Hematopoietic multipotent progenitor cell treated with erythropoietin and hydrocortisone succinate and interleukin-3 and kit ligand, for 15 days (in vitro differentiated cells): ENCODE measurements around the gene POC5.

ENCODE experiments used
- DNase-seq: peaks from one replicate; pipeline ENCODE4 v3.0.0-alpha.2; 2015; ENCODE audit warnings: low spot score

POC5 gene

DNA sequence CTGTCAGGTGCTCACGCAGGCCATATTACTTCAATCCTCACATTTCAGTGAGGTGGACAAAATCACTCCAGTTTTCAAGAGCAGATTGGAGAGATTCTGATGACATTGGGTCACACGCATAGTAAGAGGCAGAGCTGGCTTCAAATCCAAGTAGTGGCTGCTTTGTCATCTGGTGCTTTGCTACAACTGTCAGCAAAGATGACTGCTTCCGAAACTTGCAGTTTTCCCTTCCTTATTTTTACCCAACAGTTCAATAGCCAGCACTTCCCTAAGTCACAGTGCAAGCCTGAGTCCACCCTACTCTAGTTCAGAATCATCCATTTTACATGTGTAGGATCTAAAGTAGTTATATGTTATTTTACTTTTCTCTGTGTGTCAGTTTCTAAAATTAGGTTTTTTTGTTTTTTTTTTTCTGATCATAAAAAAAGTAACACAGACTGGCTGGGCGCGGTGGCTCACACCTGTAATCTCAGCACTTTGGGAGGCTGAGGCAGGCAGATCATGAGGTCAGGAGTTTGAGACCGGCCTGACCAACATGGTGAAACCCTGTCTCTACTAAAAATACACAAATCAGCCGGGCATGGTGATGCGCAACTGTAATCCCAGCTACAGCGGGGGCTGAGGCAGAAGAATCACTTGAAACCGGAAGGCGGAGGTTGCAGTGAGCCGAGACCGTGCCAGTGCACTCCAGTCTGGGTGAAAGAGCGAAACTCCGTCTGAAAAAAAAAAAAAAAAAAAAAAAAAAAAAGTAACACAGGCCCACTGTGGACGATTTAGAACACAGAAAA lies 56.4 kb downstream of the POC5 start:
- no peak for DNase-seq

DNA sequence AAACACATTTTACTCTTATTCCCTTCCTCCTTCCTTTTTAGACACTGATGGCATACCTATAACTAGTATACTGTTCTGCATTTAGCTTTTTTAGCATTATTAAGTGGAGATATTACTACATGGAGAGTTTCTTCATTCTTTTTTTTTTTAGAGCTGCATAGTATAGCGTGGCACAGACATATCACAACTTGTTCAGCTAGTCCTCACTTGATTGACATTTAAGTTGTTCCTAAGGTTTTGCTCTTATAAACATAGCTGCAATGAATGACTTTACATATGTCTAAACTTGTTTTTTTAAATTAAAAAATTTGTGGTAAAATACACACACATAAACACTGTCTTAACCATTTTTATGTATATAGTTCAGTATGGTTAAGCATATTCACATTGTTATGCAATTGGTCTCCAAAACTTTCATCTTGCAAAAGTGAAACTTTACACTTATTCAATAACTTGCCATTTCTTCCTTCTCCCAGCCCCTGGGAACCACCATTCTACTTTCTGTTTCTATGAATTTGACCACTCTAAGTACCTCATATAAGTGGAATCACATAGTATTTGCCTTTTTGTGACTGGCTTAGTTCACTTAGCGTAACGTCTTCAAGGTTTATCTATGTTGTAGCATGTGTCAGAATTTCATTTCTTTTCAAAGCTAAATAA lies 57.3 kb downstream of the POC5 start:
- no peak for DNase-seq

DNA sequence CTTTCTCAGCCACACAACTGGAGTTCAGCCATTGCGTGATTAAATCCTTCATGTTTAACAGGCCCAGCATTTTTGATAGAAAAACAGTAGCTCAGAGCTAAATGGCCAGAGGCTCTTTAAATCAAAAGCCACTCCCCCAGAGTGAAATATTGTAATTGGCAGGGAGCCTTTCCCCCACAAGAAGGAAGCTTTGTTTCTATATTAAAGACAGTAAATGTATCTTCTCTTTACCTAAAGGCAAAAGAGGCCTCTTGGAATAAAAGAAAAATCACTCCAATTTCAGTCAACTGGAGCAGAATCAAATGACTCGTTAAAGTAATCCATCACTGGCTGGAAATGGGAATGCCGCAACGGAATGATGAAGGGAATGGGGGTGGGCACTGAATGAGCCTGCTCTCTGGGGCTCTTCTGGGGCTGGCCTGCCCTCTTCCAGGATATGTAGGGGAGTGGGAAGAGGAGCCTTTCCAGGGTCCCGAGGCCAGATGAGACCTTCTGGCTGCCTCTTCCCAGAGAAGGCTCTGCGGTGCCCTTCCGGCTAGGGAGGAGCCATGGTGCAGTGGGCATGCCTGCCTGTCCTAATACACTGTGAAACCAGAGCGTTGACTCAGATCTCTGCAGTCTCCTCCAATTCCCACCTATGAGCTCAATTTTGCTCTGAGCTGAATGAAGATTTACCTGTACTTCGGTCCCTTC lies 60.8 kb downstream of the POC5 start:
- no peak for DNase-seq

DNA sequence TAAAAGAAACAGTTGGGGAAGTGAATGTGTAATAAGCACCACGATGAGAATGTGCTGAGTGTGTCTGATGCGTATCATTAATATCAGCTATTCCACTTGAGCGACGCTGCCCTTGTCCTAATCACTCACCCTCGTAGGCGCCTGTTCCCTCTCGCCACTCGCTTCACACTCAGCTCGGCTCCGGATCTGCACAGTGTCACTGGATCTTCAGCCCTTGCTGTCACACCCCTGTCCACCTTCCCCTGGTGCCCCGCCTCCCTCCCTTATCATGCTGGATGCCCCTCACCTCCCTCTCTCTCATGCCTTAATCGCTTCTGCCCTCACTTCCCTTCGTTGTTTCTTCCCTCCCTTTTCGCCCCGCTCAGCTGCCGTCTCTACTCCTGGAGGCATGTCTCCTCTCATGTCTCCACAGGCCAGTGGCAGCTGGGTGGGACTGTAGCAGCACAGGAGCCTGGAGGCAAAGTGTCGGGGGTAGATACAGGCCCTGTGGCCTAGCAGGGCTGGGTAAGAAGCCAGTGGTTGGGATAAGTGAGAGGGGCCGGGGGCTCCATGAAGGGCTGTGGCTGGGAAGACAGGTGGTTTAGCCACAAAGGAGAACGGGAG lies 62.4 kb downstream of the POC5 start:
- DNase-seq = no peak

DNA sequence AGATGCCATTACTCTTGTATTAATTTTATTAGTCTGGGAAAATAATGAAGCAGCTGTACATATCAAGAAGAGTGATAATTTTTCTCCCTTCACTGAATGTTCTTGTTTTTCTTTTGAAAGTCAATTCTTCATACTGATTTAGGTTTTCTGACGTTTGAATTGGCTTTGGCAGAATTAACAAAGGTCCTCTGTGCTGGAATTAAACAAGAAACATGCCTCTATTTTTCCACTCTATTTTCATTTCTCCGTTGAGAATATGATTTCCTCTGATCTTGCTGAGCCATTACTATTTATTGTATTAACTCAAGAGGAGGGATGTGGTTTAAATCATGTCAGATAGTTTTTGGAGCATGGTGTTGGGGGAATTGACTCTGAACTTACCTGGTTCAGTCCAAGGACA lies 63.7 kb downstream of the POC5 start:
- no peak for DNase-seq

DNA sequence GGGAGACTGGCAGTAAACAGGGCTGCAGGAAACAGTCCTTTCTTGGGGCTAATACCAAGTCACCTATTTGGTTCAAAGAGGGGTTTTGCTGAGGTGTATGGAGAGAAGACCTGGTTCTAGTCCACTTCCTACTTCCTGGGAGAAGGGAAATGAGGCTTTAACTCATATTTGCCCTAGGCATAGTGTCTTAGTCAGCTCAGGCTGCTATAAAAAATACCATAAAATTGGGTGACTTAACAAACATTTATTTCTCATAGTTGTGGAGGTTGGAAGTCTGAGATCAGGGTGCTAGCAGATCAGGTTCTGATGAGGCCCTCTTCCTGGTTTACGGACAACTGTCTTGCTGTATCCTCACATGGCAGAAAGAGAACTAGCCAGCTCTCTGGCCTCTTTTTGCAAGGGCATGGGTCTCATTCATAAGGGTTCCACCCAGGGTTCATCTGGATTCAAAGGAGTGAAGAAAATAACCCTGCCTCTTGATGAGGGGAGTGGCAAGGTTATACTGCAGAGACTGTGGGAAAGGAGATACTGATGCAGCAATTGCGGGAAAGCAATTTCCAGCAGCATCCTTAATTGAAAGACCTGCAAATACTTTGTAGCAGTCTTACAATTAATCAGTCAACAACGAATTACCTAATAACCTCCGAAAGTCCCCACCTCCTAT lies 65.5 kb downstream of the POC5 start:
- DNase-seq = no peak

DNA sequence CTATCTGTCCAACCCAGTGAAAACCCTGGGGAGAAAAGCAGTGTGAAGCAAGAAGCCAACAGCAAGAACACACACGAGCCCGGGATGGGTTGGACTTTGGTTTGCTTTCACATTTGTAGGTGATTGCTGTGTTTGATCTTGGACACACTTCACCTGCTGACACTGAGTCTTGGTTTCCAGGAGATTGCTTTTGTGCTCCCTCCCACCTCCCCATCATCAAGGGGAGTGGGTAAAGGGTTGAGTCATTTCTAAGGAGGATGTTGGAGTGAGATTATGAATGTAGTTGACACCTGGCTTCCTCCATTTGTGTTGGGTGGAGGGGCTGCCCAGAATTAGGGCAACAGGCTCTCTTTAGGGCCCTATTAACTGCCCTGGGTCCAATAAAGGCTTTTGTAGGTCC lies 68.5 kb downstream of the POC5 start:
- no peak for DNase-seq

DNA sequence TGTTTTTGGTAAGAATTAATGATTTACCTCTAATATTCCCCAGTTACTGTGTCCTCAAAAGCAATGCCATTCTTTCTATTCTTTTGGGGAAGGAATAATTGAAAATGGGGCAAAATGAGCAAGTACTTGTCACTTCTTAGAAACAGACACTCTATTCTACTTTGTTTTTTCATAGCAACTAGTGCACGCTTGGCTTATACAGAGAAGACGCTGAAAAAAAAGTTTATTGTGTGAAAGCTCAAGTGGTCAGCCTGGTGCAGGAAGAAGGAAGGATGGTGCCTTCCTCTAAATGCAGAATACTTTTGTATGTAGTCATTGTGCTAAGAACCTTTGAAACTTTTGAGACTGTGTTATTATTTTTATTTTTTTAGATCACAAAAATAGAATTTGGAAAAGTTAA lies 76.4 kb downstream of the POC5 start:
- DNase-seq = no peak

DNA sequence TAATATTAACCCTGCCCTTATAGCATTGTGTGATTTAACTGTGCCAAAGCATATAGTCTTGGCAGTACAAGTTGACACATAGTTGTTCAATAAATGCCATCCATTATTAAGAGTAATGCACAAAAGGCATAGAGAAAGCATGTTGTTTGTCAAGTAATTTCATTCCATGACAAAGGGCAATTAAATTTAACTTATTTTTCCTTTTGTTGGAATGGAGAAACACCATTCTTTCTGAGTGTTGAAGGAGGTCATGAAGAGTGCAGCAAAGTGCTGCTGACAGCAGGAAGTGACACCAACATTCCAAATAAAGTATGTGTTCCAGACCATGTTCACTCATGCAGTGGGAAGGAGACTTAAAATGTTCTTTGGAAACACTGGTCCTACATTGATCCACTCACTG lies 76.8 kb downstream of the POC5 start:
- no peak for DNase-seq

DNA sequence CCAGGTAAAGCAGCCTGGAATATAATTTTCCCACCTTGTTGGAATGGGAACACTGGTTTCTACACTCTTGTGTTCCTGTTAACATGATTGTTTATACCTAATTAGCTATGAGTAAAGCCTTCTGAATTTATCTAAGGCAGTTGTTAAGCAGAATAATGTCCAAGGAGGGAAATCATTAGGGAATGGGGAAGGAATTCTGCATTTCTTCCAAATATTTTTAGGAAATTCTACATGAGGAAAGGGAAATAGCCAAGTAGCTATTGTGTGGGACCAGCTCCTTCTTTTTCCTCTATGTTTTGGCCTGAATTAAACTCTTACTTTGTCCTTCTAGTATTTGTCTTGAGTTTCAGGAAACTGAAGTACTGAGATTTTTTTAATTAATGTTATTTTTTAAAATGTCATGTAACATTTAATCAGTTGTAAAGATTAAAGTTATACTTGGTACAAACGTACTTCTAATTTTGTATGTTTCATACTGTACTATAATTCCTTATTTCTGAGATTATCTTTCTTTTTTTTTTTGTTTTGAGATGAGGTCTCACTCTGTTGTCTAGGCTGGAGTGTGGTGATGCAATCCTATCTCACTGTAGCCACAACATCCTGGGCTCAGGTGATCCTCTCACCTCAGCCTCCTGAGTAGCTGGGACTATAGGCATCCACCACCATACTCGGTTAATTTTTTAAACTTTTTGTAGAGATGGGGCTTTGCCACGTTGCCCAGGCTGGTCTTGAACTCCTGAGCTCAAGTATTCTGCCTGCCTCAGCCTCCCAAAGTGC lies 77.5 kb downstream of the POC5 start:
- DNase-seq = no peak

DNA sequence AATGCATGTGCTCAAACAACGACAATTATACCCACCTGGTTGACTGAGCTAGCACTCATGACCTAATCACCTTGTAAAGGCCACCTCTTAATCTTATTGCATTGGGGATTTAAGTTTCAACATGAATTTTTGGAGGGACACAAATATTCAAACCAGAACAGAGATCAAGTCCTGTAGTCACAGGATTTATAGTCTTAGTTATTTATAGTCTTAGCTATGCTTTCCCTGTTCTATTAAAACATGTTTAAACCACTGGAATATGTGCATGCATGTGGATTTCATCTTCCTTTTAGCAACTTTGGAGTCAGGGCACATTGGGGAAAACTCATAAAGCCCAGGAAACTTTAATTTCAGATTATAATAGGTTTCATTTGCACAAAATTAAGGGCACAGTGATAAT lies 79.3 kb downstream of the POC5 start:
- DNase-seq = no peak

DNA sequence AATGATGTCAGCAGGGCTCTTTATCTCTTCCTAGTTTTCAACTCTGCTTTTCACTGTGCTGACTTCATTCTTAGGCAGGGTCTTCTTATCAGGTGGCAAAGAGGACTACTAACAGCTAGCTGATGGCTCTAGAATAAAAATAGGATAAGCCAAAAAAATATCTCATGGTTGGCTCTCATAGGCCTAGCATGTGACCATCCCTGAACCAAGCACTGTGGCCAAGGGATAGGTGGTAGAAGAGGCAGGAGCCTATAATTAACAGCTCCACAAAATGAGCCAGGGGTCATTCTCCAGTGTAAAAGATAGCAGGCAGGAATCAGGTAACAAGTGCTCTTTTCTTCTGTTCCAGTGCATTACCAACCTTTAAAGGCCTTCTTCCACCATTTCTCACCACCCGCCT lies 84.9 kb downstream of the POC5 start:
- no peak for DNase-seq

DNA sequence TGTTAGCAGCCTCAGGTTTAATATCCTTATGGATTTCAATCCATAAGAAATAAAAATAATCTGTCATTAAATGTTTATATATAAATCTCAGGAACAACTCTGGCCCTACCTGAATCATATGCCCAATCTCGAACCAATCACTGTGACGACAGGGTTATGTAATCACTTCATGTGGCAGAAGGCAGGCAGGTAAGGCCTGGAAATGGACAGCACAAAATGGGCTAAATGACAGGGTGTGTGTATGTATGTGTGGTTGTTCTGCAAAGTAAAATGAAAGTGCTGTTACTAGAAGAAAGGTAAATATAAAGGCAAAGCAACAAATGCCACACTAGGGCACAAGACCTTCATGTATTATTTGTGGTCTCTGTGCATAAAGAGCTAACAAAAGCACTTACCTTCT lies 86.4 kb downstream of the POC5 start:
- DNase-seq = no peak

DNA sequence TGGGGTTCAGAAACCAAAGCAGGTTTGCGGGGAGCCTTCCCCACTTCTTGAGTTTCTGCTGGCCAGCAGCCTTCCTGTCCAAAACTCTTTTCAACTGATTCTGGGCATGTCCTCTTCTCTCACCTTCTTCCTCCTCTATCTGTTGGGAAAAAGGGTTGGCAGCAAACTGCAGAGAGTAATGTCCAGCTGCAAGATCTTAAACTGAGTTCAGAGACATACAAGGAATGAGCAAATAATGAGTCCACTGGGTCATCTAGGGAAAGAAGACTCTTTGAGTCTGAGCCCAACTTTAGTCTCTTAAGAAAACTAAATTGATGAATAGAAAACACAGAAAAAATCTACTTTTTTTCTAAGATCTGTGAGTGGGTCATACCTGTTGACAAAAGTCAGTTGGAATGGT lies 89.4 kb downstream of the POC5 start:
- DNase-seq = no peak

DNA sequence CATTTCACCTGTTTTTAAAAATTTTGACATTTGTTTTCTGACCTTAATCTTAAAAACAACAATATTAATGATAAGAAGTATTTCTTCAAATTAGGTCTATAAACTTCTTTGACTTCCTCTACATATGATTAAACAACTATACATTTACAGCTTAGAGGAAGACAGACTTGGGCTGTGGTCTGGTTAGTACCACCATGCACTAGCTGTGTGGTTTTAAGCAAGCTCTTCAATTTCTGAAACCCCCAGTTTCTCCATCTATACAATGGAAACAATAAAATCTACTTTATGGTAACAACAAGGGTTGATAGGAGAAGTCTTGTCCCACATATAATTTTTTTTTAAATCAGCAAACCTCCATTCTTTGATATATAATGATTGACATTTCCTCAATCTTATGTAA lies 90.3 kb downstream of the POC5 start:
- DNase-seq = no peak
